ENCODE measurements around the gene SORCS2. TPM values are rescaled to one million over a fixed set of nuclear protein-coding genes. Genes with fewer than 3 reads are reported as not detected.

SORCS2 gene
- total RNA-seq, 8 experiments from 2014 or later = 1.8 to 14.0 (median 5.3) TPM

DNA sequence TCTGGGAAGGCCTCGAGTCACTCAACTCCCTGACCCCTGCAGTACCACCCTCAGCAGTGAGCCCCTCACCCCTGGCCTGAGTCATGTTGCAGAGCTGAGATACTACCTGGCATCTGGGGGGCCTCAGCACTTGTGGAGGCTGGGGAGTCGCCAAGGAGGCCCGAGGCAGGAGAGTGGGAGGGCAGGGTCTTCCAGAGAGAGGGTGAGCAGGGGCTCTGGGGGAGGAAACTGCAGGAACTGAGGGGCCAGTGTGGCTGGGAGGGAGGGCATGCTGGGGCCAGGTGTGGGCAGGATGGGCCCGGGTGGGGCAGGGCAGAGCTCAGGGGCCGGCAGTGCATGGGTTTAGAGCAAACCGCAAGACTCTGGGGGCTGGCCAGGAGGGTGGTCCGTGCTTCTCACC lies 59.7 kb downstream of the SORCS2 start:
- in situ Hi-C loops (cut with MboI; ENCODE audit: low pct_unique_long_range_greater_than_20kb in 2 of 9, low sequenced_read_pairs in 9 of 9, unreplicated experiment in 9 of 9) = no loop called here
- WGBS, 10 experiments = 20 to 100% (median 40%) methylated on average over 1 of the region's 7 CpGs; no CpG with 5 or more reads in 7 of the 10 experiments
- H3K4me1 ChIP-seq (replicated peaks in 1 of 2) = peaks cover 22 to 36% of the 10 kb centered on the region in 2 donors
- ATAC-seq (replicated peaks in 6 of 8) = no peak
- H3K27ac ChIP-seq = no peak overlapping the region
- no peak overlapping the region for H3K4me3 ChIP-seq

DNA sequence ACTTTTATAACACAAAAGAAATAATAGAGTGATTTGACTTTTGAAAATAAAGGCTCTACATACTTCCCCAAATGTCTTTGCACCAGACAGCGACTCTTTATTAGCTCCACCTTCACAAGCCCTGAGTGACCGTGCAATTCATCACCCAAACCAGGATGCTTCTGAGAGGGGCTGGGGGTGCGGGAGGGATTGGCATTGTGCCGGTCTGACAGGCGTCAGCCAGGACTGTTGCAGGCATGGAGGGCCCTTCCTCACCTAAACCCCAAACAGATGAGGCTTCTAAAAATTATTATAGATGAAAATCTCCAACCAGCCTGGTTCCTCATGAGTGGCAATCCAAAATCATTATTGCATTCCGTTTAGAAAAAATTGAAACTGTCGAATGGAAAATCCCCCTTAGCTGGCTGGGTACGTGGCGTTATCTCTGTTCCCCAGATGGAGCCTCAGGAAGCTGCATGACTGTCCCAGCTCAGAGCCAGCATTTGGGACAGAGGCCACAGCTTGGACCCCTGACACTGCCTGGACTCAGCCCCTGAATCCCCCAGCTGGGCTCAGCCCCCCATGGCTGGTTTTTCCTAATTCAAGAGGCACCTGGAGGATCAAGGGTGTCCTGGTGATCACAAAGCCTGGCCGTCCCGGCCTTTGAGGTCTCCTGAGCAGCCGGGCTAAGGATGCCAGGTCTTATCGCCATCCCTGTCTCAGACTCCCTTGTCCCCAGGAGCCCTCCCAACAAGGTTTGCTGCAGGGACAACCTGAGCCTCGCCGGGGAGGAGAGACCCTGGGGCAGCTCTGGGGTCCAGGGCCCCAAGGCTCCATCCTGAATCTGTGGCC lies 60.4 kb downstream of the SORCS2 start:
- no peak for ATAC-seq (replicated peaks in 6 of 8)
- WGBS, 10 experiments = 44 to 100% (median 72%) methylated on average over 1 to 7 of the region's 15 CpGs; no CpG with 5 or more reads in 3 of the 10 experiments
- H3K27ac ChIP-seq = no peak overlapping the region
- peaks cover 22 to 39% of the 10 kb centered on the region in 2 donors for H3K4me1 ChIP-seq (replicated peaks in 1 of 2)
- H3K4me3 ChIP-seq = no peak overlapping the region
- in situ Hi-C loops (cut with MboI; ENCODE audit: low pct_unique_long_range_greater_than_20kb in 2 of 9, low sequenced_read_pairs in 9 of 9, unreplicated experiment in 9 of 9) = no loop called here

DNA sequence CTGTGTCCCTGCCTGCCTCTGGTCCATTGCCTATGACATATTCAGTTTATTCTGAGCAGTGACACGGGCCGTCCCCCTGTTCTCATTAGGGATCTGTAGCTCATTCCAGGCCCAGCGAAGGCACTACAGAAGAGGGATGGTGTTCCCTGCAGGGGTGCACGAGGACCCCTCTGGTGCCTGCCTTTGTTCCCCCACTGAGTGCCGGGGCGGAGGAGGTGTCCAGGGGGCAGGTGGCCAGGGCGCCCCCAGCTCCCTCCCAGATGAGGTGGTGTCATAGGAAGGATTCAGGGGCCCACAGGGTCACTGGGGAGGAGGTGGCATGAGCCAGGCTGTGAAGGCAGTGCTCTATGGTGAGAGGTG lies 61.0 kb downstream of the SORCS2 start:
- Histone ChIP-seq H3K4me3 (no peak overlapping the region), H3K4me1 (replicated peaks in 1 of 2) (peaks cover 22 to 39% of the 10 kb centered on the region in 2 donors), H3K27ac (peak overlapping the region in 1 of 2 donors; percentile 33)
- no peak for ATAC-seq (replicated peaks in 6 of 8)
- in situ Hi-C loops (cut with MboI; ENCODE audit: low pct_unique_long_range_greater_than_20kb in 2 of 9, low sequenced_read_pairs in 9 of 9, unreplicated experiment in 9 of 9) = no loop called here
- WGBS, 10 experiments = 100% methylated on average over 1 of the region's 7 CpGs; no CpG with 5 or more reads in 9 of the 10 experiments

GRCh38 chr4:7253837-7254236 lies 61.5 kb downstream of the SORCS2 start:
- 45 to 100% (median 60%) methylated on average over 1 to 4 of the region's 4 CpGs for WGBS, 10 experiments
- Histone ChIP-seq H3K4me1 (replicated peaks in 1 of 2) (peaks cover 22 to 39% of the 10 kb centered on the region in 2 donors), H3K27ac (peak overlapping the region in 1 of 2 donors; percentile 33), H3K4me3 (no peak overlapping the region)
- in situ Hi-C loops (cut with MboI; ENCODE audit: low pct_unique_long_range_greater_than_20kb in 2 of 9, low sequenced_read_pairs in 9 of 9, unreplicated experiment in 9 of 9) = no loop called here
- ATAC-seq (replicated peaks in 6 of 8) = peak in 2 of 8 experiments; percentile 43 to 44

GRCh38 chr4:7254736-7255487 lies 62.6 kb downstream of the SORCS2 start:
- ATAC-seq (replicated peaks in 6 of 8) = peak in 5 of 8 experiments; percentile 34 to 81 (median 64)
- H3K4me3 ChIP-seq = no peak overlapping the region
- peaks cover 19 to 39% of the 10 kb centered on the region in 2 donors for H3K4me1 ChIP-seq (replicated peaks in 1 of 2)
- 73 to 96% (median 90%) methylated on average over 2 to 11 of the region's 17 CpGs; no CpG with 5 or more reads in 4 of the 10 experiments for WGBS, 10 experiments
- in situ Hi-C loops (cut with MboI; ENCODE audit: low pct_unique_long_range_greater_than_20kb in 2 of 9, low sequenced_read_pairs in 9 of 9, unreplicated experiment in 9 of 9) = no loop called here
- peak overlapping the region in 1 of 2 donors; percentile 6 for H3K27ac ChIP-seq

- Histone ChIP-seq H3K4me3 (no peak overlapping the region), H3K4me1 (replicated peaks in 1 of 2) (peaks cover 13 to 33% of the 10 kb centered on the region in 2 donors), H3K27ac (peak overlapping the region; percentile 6 to 30)
- 40 to 80% (median 70%) methylated on average over 1 to 2 of the region's 14 CpGs; no CpG with 5 or more reads in 7 of the 10 experiments for WGBS, 10 experiments
- in situ Hi-C loops (cut with MboI; ENCODE audit: low pct_unique_long_range_greater_than_20kb in 2 of 9, low sequenced_read_pairs in 9 of 9, unreplicated experiment in 9 of 9) = no loop called here
- ATAC-seq (replicated peaks in 6 of 8) = peak in 1 of 8 experiments; percentile 18
These were observed 63.1 kb downstream of the SORCS2 start for GRCh38 chr4:7255488-7255881.

GRCh38 chr4:7255996-7256395 lies 63.7 kb downstream of the SORCS2 start:
- in situ Hi-C loops (cut with MboI; ENCODE audit: low pct_unique_long_range_greater_than_20kb in 2 of 9, low sequenced_read_pairs in 9 of 9, unreplicated experiment in 9 of 9) = no loop called here
- Histone ChIP-seq H3K4me1 (replicated peaks in 1 of 2) (peaks cover 11 to 32% of the 10 kb centered on the region in 2 donors), H3K4me3 (no peak overlapping the region), H3K27ac (no peak overlapping the region)
- WGBS, 10 experiments = 48 to 100% (median 75%) methylated on average over 1 to 3 of the region's 6 CpGs; no CpG with 5 or more reads in 6 of the 10 experiments
- ATAC-seq (replicated peaks in 6 of 8) = no peak

DNA sequence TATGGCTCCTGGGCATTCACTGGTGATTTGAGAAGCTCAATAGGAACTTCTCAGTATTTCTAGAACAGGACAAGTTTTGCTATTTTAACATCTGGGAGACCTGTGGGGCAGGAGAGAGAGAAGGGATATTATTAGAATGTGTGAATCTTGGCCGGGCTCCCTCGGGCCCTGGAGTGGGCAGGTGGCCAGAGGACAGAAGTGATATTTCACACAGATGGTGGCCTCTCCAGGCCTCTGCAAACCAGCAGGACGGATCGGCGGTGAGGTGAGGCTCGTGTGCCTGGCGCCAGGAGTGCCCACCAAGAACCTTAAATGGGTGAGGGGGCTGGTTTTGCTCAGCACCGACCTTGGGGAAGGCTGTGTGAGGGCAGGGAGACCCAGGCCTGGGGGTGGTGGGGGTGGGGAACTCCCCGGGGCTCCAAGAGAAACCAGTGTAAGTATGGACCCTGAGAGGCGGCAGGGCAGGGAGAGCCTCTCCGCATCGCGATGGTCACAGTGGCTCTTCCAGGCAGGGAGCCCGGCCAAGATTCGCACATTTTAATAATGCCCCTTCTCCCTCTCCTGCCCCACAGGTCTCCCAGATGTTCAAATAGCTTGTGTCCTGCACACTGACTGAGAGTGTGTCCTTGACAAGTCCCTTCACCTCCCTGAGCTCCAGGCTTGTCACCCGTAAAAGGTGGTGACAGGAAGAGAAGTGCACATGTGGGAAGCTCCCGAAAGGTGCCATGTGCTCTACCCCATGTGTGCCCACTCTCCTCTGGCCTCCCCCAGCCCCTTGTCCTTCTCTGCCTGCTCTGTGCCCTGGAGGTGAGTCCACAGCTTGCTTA lies 64.9 kb downstream of the SORCS2 start:
- no peak overlapping the region for H3K27ac ChIP-seq
- H3K4me1 ChIP-seq (replicated peaks in 1 of 2) = peaks cover 22 to 40% of the 10 kb centered on the region in 2 donors
- ATAC-seq (replicated peaks in 6 of 8) = peak in 3 of 8 experiments; percentile 40 to 58 (median 54)
- in situ Hi-C loops (cut with MboI; ENCODE audit: low pct_unique_long_range_greater_than_20kb in 2 of 9, low sequenced_read_pairs in 9 of 9, unreplicated experiment in 9 of 9) = no loop called here
- H3K4me3 ChIP-seq = no peak overlapping the region
- 20 to 100% (median 90%) methylated on average over 1 of the region's 17 CpGs; no CpG with 5 or more reads in 6 of the 10 experiments for WGBS, 10 experiments

- no peak for ATAC-seq (replicated peaks in 6 of 8)
- Histone ChIP-seq H3K4me1 (replicated peaks in 1 of 2) (peaks cover 20 to 24% of the 10 kb centered on the region in 2 donors), H3K4me3 (no peak overlapping the region), H3K27ac (no peak overlapping the region)
- 39 to 100% (median 81%) methylated on average over 1 to 5 of the region's 7 CpGs for WGBS, 10 experiments
- in situ Hi-C loops (cut with MboI; ENCODE audit: low pct_unique_long_range_greater_than_20kb in 2 of 9, low sequenced_read_pairs in 9 of 9, unreplicated experiment in 9 of 9) = no loop called here
These were observed 66.7 kb downstream of the SORCS2 start for GRCh38 chr4:7259039-7259438.

DNA sequence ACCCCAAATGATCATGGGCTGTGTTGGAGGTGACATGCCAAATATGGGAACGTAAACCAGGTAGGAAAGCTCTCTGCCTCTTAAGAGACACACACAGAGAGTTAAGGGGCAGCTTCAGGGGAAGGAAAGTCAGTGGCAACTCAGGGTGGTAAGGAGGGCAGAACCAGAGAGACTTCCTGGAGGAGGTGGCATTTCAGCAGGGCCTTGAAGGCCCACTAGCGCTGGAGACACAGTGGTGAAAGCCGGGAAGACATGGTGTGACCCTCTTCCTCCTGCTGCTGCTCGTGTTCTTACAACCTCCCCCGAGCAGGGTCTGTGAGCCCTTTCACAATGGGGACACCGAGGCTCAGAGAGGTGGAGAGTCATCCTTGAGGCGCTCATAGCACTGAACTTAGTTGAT lies 68.2 kb downstream of the SORCS2 start:
- in situ Hi-C loops (cut with MboI; ENCODE audit: low pct_unique_long_range_greater_than_20kb in 2 of 9, low sequenced_read_pairs in 9 of 9, unreplicated experiment in 9 of 9) = no loop called here
- 53 to 100% (median 90%) methylated on average over 1 to 7 of the region's 7 CpGs; no CpG with 5 or more reads in 3 of the 10 experiments for WGBS, 10 experiments
- H3K4me1 ChIP-seq (replicated peaks in 1 of 2) = peaks cover 16% of the 10 kb centered on the region in 2 donors
- H3K4me3 ChIP-seq = no peak overlapping the region
- no peak for ATAC-seq (replicated peaks in 6 of 8)
- H3K27ac ChIP-seq = no peak overlapping the region

DNA sequence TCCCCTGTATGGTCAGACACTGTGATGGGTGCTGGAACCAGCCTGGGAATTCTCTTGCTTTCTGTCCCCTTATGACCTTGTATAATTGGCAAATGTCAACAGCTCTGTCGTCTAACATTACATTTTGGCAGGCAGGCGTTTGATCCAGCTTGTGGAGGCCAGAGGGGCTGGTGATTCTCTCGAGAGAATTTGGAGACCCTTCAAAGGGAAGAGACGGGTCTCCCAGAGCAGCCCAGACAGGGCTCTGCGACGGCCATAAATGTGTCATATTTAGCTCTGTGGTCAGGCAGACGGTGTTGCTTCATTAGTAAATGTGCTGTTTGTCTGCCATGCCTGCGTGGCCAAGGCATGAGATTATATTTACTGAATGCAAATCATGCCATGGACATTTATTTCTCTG lies 68.7 kb downstream of the SORCS2 start:
- peak; percentile 42 to 80 (median 65) for ATAC-seq (replicated peaks in 6 of 8)
- WGBS, 10 experiments = 0 to 68% (median 31%) methylated on average over 2 to 8 of the region's 8 CpGs; no CpG with 5 or more reads in 2 of the 10 experiments
- in situ Hi-C loops (cut with MboI; ENCODE audit: low pct_unique_long_range_greater_than_20kb in 2 of 9, low sequenced_read_pairs in 9 of 9, unreplicated experiment in 9 of 9) = no loop called here
- peaks cover 16% of the 10 kb centered on the region in 2 donors for H3K4me1 ChIP-seq (replicated peaks in 1 of 2)
- peak overlapping the region; percentile 37 to 51 for H3K27ac ChIP-seq
- no peak overlapping the region for H3K4me3 ChIP-seq

GRCh38 chr4:7261536-7261935 lies 69.2 kb downstream of the SORCS2 start:
- ATAC-seq (replicated peaks in 6 of 8) = peak; percentile 5 to 73 (median 48)
- H3K4me3 ChIP-seq = no peak overlapping the region
- H3K4me1 ChIP-seq (replicated peaks in 1 of 2) = peaks cover 16% of the 10 kb centered on the region in 2 donors
- peak overlapping the region; percentile 37 to 51 for H3K27ac ChIP-seq
- in situ Hi-C loops (cut with MboI; ENCODE audit: low pct_unique_long_range_greater_than_20kb in 2 of 9, low sequenced_read_pairs in 9 of 9, unreplicated experiment in 9 of 9) = no loop called here
- WGBS, 10 experiments = 0 to 90% (median 32%) methylated on average over 2 to 6 of the region's 6 CpGs; no CpG with 5 or more reads in 1 of the 10 experiments

Data from motor neuron (in vitro differentiated cells).